Neural crest cell (in vitro differentiated cells): ENCODE measurements around the gene GREB1L. TPM values are rescaled to one million over a fixed set of nuclear protein-coding genes. Genes with fewer than 3 reads are reported as not detected.

Experiments used
- DNase-seq: peaks from one replicate; pipeline ENCODE4 v3.0.0; 2021; ENCODE audit warnings: low read depth, mixed read lengths, low spot score
- H3K27ac Mint-ChIP-seq: one replicate; pipeline ENCODE4 v1.8.0; 2021; ENCODE audit warnings: mild to moderate bottlenecking, mixed read lengths; ENCODE audit not compliant: unreplicated experiment
- H3K27me3 Mint-ChIP-seq: 2 replicates; pipeline ENCODE4 v1.8.0; 2021; ENCODE audit warnings: low read depth, mild to moderate bottlenecking, mixed read lengths
- H3K36me3 Mint-ChIP-seq: 2 replicates; pipeline ENCODE4 v1.8.0; 2021; ENCODE audit warnings: low read depth, mild to moderate bottlenecking, mixed read lengths
- H3K4me1 Mint-ChIP-seq: 2 replicates; pipeline ENCODE4 v1.8.0; 2021; ENCODE audit warnings: mixed read lengths
- H3K4me3 Mint-ChIP-seq: one replicate; pipeline ENCODE4 v1.8.0; 2021; ENCODE audit warnings: mild to moderate bottlenecking, mixed read lengths
- H3K9me3 Mint-ChIP-seq: 2 replicates; pipeline ENCODE4 v1.8.0; 2021; ENCODE audit warnings: mixed read lengths
- total RNA-seq: library from RNA; stranded (reverse); gene quantifications from 2 replicates; pipeline ENCODE4 v1.2.1, GENCODE V29; 2021
- TF ChIP-seq, protein P1 (sequence below): fragments of 200-600 bp; sonication (generic); conservative IDR thresholded peaks from 2 replicates; pipeline ENCODE4 v1.5.0; 2021; ENCODE audit warnings: antibody characterized with exemption, mild to moderate bottlenecking

GREB1L gene
- total RNA-seq, 1 donor from 2014 or later, result 80.5 TPM

- H3K4me1 Mint-ChIP-seq, result peaks cover 19% of the 10 kb centered on the region
- H3K27me3 Mint-ChIP-seq, result no peaks in the 10 kb centered on the region
- peaks cover 19% of the 10 kb centered on the region for H3K36me3 Mint-ChIP-seq
- no peak overlapping the region for H3K4me3 Mint-ChIP-seq
- TF ChIP-seq, protein P1, sequence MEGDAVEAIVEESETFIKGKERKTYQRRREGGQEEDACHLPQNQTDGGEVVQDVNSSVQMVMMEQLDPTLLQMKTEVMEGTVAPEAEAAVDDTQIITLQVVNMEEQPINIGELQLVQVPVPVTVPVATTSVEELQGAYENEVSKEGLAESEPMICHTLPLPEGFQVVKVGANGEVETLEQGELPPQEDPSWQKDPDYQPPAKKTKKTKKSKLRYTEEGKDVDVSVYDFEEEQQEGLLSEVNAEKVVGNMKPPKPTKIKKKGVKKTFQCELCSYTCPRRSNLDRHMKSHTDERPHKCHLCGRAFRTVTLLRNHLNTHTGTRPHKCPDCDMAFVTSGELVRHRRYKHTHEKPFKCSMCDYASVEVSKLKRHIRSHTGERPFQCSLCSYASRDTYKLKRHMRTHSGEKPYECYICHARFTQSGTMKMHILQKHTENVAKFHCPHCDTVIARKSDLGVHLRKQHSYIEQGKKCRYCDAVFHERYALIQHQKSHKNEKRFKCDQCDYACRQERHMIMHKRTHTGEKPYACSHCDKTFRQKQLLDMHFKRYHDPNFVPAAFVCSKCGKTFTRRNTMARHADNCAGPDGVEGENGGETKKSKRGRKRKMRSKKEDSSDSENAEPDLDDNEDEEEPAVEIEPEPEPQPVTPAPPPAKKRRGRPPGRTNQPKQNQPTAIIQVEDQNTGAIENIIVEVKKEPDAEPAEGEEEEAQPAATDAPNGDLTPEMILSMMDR, result no peak
- DNase-seq, result no peak
- H3K27ac Mint-ChIP-seq, result no peak overlapping the region
- H3K9me3 Mint-ChIP-seq, result no peaks in the 10 kb centered on the region
Measured at GRCh38 chr18:21486905-21487437, 244.9 kb downstream of the GREB1L start.

GRCh38 chr18:21489119-21489750 lies 247.2 kb downstream of the GREB1L start:
- Mint-ChIP-seq H3K4me1 (peaks cover 12% of the 10 kb centered on the region), H3K27ac (no peak overlapping the region), H3K27me3 (no peaks in the 10 kb centered on the region), H3K9me3 (no peaks in the 10 kb centered on the region), H3K4me3 (no peak overlapping the region), H3K36me3 (peaks cover 17% of the 10 kb centered on the region)
- DNase-seq, result peak; percentile 24
- TF ChIP-seq, protein P1, result peak; percentile 70

- Mint-ChIP-seq H3K27ac (peak overlapping the region; percentile 75), H3K4me3 (no peak overlapping the region), H3K4me1 (peaks cover 8% of the 10 kb centered on the region), H3K9me3 (no peaks in the 10 kb centered on the region), H3K36me3 (peaks cover 19% of the 10 kb centered on the region), H3K27me3 (no peaks in the 10 kb centered on the region)
- TF ChIP-seq, protein P1, result no peak
- no peak for DNase-seq
Measured at GRCh38 chr18:21489919-21490495, 248.0 kb downstream of the GREB1L start.

DNA sequence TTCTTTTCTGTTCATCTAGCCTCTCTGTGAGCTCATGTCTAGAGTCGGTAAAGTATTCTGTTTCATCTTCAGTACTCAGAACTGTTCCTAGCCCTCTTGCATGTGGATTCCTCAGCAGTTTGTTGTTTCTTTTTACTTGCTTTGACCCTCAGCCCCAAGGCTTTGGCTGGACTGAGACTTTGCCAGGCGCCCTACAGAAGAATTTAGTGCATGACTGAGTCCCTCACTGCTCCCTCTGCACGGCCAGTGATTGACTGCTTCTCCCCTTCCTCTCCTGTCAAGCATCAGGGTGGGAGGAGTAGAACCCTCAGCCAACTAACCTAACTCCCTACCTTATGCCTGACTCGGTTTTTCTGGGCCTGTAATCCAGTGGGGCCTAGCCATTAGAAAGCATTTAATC lies 248.7 kb downstream of the GREB1L start:
- DNase-seq, result no peak
- Mint-ChIP-seq H3K4me3 (no peak overlapping the region), H3K27ac (no peak overlapping the region), H3K9me3 (no peaks in the 10 kb centered on the region), H3K27me3 (no peaks in the 10 kb centered on the region), H3K36me3 (peaks cover 19% of the 10 kb centered on the region), H3K4me1 (peaks cover 4% of the 10 kb centered on the region)
- TF ChIP-seq, protein P1, result no peak

- Mint-ChIP-seq H3K27me3 (no peaks in the 10 kb centered on the region), H3K4me1 (peaks cover 15% of the 10 kb centered on the region), H3K36me3 (peaks cover 21% of the 10 kb centered on the region), H3K9me3 (no peaks in the 10 kb centered on the region), H3K27ac (no peak overlapping the region), H3K4me3 (no peak overlapping the region)
- TF ChIP-seq, protein P1, result no peak
- no peak for DNase-seq
Measured at GRCh38 chr18:21496277-21496835, 254.3 kb downstream of the GREB1L start.
